WTC11 (cell line): Measurements from ENCODE around the gene B4GALNT1. TPM values are rescaled to one million over a fixed set of nuclear protein-coding genes. Genes with fewer than 3 reads are reported as not detected.

ENCODE experiments used
- ATAC-seq: fragments of 200-7000 bp; cut with Tn5 transposase; 2 replicates; pipeline ENCODE4 v1.10.0; 2021; ENCODE audit warnings: mild to moderate bottlenecking, moderate library complexity
- CTCF ChIA-PET: fragments of 300-600 bp; sonication (Branson Sonifier 250); formaldehyde crosslinking; loops from one replicate; lab custom pipeline; 2021; ENCODE audit warnings: antibody characterized with exemption; lab: Charles Lee
- POLR2A ChIA-PET: fragments of 350-600 bp; sonication (Branson Sonifier 250); formaldehyde crosslinking; loops from one replicate; lab custom pipeline; 2021; ENCODE audit warnings: antibody characterized with exemption; lab: Charles Lee
- DNase-seq: peaks from one replicate; pipeline ENCODE4 v3.0.0; 2021; ENCODE audit warnings: low spot score
- H3K27ac Mint-ChIP-seq: 2 replicates; pipeline ENCODE4 v1.8.0; 2021; ENCODE audit warnings: mixed read lengths
- H3K27me3 Mint-ChIP-seq: 2 replicates; pipeline ENCODE4 v1.8.0; 2021; ENCODE audit warnings: low read depth, mild to moderate bottlenecking, moderate library complexity, mixed read lengths
- H3K36me3 Mint-ChIP-seq: 2 replicates; pipeline ENCODE4 v1.8.0; 2021; ENCODE audit warnings: mixed read lengths
- H3K4me1 Mint-ChIP-seq: 2 replicates; pipeline ENCODE4 v1.8.0; 2022; ENCODE audit warnings: mixed read lengths
- H3K4me3 Mint-ChIP-seq: 2 replicates; pipeline ENCODE4 v1.8.0; 2021; ENCODE audit warnings: mild to moderate bottlenecking, moderate library complexity, mixed read lengths
- H3K9me3 Mint-ChIP-seq: 2 replicates; pipeline ENCODE4 v1.8.0; 2021; ENCODE audit warnings: mixed read lengths
- E2F5 ChIP-seq: sonication (generic); formaldehyde crosslinking; IDR thresholded peaks from 2 replicates; pipeline ENCODE4 v1.8.1; 2022; ENCODE audit warnings: mild to moderate bottlenecking, moderate library complexity, missing genetic modification reagents
- FOXJ3 ChIP-seq: sonication (generic); formaldehyde crosslinking; IDR thresholded peaks from 2 replicates; pipeline ENCODE4 v1.9.0; 2021; ENCODE audit warnings: missing genetic modification reagents, mild to moderate bottlenecking, borderline replicate concordance
- GABPB1 ChIP-seq: sonication (generic); formaldehyde crosslinking; IDR thresholded peaks from 2 replicates; pipeline ENCODE4 v1.8.1; 2023; ENCODE audit warnings: mild to moderate bottlenecking, missing genetic modification reagents
- NFE2L1 ChIP-seq: sonication (generic); formaldehyde crosslinking; IDR thresholded peaks from 2 replicates; pipeline ENCODE4 v1.8.1; 2023; ENCODE audit warnings: missing genetic modification reagents
- NR2C2 ChIP-seq: sonication (generic); formaldehyde crosslinking; IDR thresholded peaks from 2 replicates; pipeline ENCODE4 v1.8.0; 2022; ENCODE audit warnings: mild to moderate bottlenecking, missing genetic modification reagents
- NR3C1 ChIP-seq: sonication (generic); formaldehyde crosslinking; conservative IDR thresholded peaks from 2 replicates; pipeline ENCODE4 v1.8.1; 2023; ENCODE audit warnings: low read depth, mild to moderate bottlenecking, missing genetic modification reagents
- RELA ChIP-seq: sonication (generic); formaldehyde crosslinking; IDR thresholded peaks from 2 replicates; pipeline ENCODE4 v1.8.1; 2022; ENCODE audit warnings: missing genetic modification reagents, mild to moderate bottlenecking, borderline replicate concordance
- SOX15 ChIP-seq: fragments of 250-450 bp; sonication (Bioruptor Pico); IDR thresholded peaks from 2 replicates; pipeline ENCODE4 v1.9.0; 2021; ENCODE audit warnings: mild to moderate bottlenecking
- STAT6 ChIP-seq: sonication (generic); formaldehyde crosslinking; conservative IDR thresholded peaks from 2 replicates; pipeline ENCODE4 v1.8.1; 2023; ENCODE audit warnings: mild to moderate bottlenecking, low read depth, missing genetic modification reagents, moderate library complexity
- total RNA-seq: library from RNA; stranded (reverse); gene quantifications from 3 replicates; pipeline ENCODE4 v1.2.3, GENCODE V29; 2021
- TF ChIP-seq, protein P1 (sequence below): sonication (generic); formaldehyde crosslinking; IDR thresholded peaks from 2 replicates; pipeline ENCODE4 v1.8.0; 2022; ENCODE audit warnings: mild to moderate bottlenecking, missing genetic modification reagents
- TF ChIP-seq, protein P2 (sequence below): fragments of 250-450 bp; sonication (Bioruptor Pico); IDR thresholded peaks from 2 replicates; pipeline ENCODE4 v1.9.0; 2021; ENCODE audit warnings: moderate library complexity, mild to moderate bottlenecking, inconsistent platforms, borderline replicate concordance
- TF ChIP-seq, protein P3 (sequence below): fragments of 250-450 bp; sonication (Bioruptor Pico); IDR thresholded peaks from 2 replicates; pipeline ENCODE4 v1.9.0; 2021; ENCODE audit warnings: mild to moderate bottlenecking
- TF ChIP-seq, protein P4 (sequence below): sonication (generic); formaldehyde crosslinking; IDR thresholded peaks from 2 replicates; pipeline ENCODE4 v1.8.0; 2023; ENCODE audit warnings: missing genetic modification reagents, mild to moderate bottlenecking, borderline replicate concordance
- TF ChIP-seq, protein P5 (sequence below): sonication (generic); formaldehyde crosslinking; IDR thresholded peaks from 2 replicates; pipeline ENCODE4 v1.8.1; 2023; ENCODE audit warnings: mild to moderate bottlenecking, missing genetic modification reagents
- TF ChIP-seq, protein P6 (sequence below): fragments of 250-450 bp; sonication (Bioruptor Pico); conservative IDR thresholded peaks from 2 replicates; pipeline ENCODE4 v1.9.0; 2021; ENCODE audit warnings: mild to moderate bottlenecking

Gene B4GALNT1
- total RNA-seq, 1 experiment from 2014 or later: 1.2 TPM

DNA sequence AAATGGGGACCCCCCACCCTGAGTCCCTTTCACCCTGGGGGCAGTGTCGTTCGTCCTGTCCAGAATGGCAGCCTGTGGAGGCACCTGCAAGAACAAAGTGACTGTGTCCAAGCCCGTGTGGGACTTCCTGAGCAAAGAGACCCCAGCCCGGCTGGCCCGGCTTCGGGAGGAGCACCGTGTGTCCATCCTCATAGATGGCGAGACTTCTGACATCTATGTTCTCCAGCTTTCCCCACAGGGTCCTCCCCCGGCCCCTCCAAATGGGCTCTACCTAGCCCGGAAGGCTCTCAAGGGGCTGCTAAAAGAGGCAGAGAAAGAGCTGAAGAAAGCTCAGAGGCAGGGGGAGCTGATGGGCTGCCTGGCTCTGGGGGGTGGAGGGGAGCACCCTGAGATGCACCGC is 26.2 kb downstream of the B4GALNT1 start (continued):
- TF ChIP-seq, protein P1, sequence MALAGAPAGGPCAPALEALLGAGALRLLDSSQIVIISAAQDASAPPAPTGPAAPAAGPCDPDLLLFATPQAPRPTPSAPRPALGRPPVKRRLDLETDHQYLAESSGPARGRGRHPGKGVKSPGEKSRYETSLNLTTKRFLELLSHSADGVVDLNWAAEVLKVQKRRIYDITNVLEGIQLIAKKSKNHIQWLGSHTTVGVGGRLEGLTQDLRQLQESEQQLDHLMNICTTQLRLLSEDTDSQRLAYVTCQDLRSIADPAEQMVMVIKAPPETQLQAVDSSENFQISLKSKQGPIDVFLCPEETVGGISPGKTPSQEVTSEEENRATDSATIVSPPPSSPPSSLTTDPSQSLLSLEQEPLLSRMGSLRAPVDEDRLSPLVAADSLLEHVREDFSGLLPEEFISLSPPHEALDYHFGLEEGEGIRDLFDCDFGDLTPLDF (CRISPR knock-in tag): no peak
- no peak for TF ChIP-seq NR3C1

- ATAC-seq: no peak
- CTCF ChIA-PET: interaction anchor here (1.5 to 5.4 kb wide), 3 partner anchors 14 to 23 kb away, joined by 10 to 34 read pairs (median 31); no protein-coding TSS in a partner anchor
- no peak overlapping the region for H3K27ac Mint-ChIP-seq
Observed at GRCh38 chr12:57606399-57606798, 26.6 kb downstream of the B4GALNT1 start.

More at GRCh38 chr12:57606399-57606798, 26.6 kb downstream of the B4GALNT1 start:
- DNase-seq: no peak
- Mint-ChIP-seq H3K4me1 (peaks cover 38% of the 10 kb centered on the region), H3K27me3 (peaks cover 8% of the 10 kb centered on the region), H3K9me3 (no peaks in the 10 kb centered on the region), H3K4me3 (peak overlapping the region; percentile 25), H3K36me3 (peaks cover 15% of the 10 kb centered on the region)
- POLR2A ChIA-PET: no interaction called here
- TF ChIP-seq NR2C2 (CRISPR knock-in tag) (no peak), GABPB1 (no peak), NFE2L1 (CRISPR knock-in tag) (no peak), E2F5 (CRISPR knock-in tag) (no peak), SOX15 (no peak), FOXJ3 (CRISPR knock-in tag) (no peak), RELA (no peak), STAT6 (CRISPR knock-in tag) (no peak), NR3C1 (no peak)
- TF ChIP-seq, protein P2, sequence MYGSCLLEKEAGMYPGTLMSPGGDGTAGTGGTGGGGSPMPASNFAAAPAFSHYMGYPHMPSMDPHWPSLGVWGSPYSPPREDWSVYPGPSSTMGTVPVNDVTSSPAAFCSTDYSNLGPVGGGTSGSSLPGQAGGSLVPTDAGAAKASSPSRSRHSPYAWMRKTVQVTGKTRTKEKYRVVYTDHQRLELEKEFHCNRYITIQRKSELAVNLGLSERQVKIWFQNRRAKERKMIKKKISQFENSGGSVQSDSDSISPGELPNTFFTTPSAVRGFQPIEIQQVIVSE (CRISPR knock-in tag): no peak
- TF ChIP-seq, protein P3, sequence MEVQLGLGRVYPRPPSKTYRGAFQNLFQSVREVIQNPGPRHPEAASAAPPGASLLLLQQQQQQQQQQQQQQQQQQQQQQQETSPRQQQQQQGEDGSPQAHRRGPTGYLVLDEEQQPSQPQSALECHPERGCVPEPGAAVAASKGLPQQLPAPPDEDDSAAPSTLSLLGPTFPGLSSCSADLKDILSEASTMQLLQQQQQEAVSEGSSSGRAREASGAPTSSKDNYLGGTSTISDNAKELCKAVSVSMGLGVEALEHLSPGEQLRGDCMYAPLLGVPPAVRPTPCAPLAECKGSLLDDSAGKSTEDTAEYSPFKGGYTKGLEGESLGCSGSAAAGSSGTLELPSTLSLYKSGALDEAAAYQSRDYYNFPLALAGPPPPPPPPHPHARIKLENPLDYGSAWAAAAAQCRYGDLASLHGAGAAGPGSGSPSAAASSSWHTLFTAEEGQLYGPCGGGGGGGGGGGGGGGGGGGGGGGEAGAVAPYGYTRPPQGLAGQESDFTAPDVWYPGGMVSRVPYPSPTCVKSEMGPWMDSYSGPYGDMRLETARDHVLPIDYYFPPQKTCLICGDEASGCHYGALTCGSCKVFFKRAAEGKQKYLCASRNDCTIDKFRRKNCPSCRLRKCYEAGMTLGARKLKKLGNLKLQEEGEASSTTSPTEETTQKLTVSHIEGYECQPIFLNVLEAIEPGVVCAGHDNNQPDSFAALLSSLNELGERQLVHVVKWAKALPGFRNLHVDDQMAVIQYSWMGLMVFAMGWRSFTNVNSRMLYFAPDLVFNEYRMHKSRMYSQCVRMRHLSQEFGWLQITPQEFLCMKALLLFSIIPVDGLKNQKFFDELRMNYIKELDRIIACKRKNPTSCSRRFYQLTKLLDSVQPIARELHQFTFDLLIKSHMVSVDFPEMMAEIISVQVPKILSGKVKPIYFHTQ (CRISPR knock-in tag): no peak
- TF ChIP-seq, protein P4, sequence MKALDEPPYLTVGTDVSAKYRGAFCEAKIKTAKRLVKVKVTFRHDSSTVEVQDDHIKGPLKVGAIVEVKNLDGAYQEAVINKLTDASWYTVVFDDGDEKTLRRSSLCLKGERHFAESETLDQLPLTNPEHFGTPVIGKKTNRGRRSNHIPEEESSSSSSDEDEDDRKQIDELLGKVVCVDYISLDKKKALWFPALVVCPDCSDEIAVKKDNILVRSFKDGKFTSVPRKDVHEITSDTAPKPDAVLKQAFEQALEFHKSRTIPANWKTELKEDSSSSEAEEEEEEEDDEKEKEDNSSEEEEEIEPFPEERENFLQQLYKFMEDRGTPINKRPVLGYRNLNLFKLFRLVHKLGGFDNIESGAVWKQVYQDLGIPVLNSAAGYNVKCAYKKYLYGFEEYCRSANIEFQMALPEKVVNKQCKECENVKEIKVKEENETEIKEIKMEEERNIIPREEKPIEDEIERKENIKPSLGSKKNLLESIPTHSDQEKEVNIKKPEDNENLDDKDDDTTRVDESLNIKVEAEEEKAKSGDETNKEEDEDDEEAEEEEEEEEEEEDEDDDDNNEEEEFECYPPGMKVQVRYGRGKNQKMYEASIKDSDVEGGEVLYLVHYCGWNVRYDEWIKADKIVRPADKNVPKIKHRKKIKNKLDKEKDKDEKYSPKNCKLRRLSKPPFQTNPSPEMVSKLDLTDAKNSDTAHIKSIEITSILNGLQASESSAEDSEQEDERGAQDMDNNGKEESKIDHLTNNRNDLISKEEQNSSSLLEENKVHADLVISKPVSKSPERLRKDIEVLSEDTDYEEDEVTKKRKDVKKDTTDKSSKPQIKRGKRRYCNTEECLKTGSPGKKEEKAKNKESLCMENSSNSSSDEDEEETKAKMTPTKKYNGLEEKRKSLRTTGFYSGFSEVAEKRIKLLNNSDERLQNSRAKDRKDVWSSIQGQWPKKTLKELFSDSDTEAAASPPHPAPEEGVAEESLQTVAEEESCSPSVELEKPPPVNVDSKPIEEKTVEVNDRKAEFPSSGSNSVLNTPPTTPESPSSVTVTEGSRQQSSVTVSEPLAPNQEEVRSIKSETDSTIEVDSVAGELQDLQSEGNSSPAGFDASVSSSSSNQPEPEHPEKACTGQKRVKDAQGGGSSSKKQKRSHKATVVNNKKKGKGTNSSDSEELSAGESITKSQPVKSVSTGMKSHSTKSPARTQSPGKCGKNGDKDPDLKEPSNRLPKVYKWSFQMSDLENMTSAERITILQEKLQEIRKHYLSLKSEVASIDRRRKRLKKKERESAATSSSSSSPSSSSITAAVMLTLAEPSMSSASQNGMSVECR (CRISPR knock-in tag): no peak
- TF ChIP-seq, protein P5, sequence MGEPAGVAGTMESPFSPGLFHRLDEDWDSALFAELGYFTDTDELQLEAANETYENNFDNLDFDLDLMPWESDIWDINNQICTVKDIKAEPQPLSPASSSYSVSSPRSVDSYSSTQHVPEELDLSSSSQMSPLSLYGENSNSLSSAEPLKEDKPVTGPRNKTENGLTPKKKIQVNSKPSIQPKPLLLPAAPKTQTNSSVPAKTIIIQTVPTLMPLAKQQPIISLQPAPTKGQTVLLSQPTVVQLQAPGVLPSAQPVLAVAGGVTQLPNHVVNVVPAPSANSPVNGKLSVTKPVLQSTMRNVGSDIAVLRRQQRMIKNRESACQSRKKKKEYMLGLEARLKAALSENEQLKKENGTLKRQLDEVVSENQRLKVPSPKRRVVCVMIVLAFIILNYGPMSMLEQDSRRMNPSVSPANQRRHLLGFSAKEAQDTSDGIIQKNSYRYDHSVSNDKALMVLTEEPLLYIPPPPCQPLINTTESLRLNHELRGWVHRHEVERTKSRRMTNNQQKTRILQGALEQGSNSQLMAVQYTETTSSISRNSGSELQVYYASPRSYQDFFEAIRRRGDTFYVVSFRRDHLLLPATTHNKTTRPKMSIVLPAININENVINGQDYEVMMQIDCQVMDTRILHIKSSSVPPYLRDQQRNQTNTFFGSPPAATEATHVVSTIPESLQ: no peak
- TF ChIP-seq, protein P6, sequence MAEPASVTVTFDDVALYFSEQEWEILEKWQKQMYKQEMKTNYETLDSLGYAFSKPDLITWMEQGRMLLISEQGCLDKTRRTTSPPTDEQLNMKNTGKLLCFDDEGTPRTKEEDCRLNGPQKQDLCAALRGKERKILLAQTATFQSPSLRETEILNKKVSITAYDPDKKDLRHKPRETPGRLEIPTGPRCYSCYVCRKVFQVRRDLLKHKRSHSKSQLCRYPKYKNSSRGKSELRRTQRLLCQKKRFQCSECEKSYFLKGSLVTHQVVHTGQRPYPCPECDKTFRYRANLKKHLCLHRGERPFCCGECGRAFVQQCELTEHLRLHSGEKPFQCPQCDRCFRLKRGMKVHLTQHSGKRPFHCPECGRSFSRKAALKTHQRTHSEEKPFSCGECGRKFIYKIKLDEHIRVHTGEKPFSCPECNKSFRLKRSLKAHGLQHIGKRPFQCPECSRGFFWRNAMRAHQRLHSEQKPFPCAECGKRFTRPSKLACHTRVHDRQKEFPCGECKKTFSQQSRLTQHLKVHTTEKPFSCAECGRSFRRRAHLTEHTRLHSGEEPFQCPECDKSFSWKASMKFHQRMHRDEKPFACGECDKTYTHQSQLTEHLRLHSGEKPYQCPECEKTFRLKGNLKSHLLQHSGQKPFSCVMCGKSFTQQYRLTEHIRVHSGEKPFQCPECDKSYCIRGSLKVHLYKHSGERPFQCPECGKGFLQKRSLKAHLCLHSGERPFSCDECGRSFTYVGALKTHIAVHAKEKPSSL (CRISPR knock-in tag): no peak
